ENCODE results near the gene RBKS. TPM values are rescaled to one million over a fixed set of nuclear protein-coding genes. Genes with fewer than 3 reads are reported as not detected.

Gene RBKS
- total RNA-seq, 1 donor from 2014 or later, result 1.8 TPM

DNA sequence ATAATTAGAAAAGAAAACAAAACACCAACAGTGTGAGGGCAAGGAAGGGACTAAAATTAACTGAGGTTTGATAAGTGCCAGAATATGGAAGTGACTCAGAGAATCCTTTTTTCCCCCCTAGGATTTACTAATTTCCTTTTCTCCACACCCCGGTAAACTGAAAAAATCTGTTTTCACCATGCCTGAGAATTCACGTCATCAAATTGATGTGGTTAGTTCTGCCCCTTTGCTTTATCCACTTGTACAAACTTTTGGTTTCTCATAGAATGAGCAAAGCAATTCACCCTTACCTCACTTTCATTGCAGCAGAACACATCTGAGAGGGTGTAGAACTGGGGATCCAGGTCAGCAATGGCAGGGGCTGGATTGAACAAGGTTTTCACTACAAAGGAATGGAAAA, 57.8 kb downstream of the RBKS start:
- no peak for DNase-seq (ENCODE audit: low spot score)
- intact Hi-C loops (cut with micrococcal nuclease), result no loop called here
- H3K36me3 Mint-ChIP-seq (ENCODE audit: low read depth), result no peaks in the 10 kb centered on the region
- H3K27ac Mint-ChIP-seq, result no peak overlapping the region
- H3K4me1 Mint-ChIP-seq (ENCODE audit: low read depth), result no peaks in the 10 kb centered on the region
- no peak overlapping the region for H3K4me3 Mint-ChIP-seq (ENCODE audit: low read depth)
- H3K27me3 Mint-ChIP-seq (ENCODE audit: low read depth), result no peaks in the 10 kb centered on the region
- H3K9me3 Mint-ChIP-seq, result no peaks in the 10 kb centered on the region

GRCh38 chr2:27831279-27832050, 58.7 kb downstream of the RBKS start:
- Mint-ChIP-seq H3K27ac (no peak overlapping the region), H3K4me1 (ENCODE audit: low read depth) (no peaks in the 10 kb centered on the region), H3K4me3 (ENCODE audit: low read depth) (no peak overlapping the region), H3K27me3 (ENCODE audit: low read depth) (no peaks in the 10 kb centered on the region), H3K36me3 (ENCODE audit: low read depth) (no peaks in the 10 kb centered on the region), H3K9me3 (no peaks in the 10 kb centered on the region)
- intact Hi-C loops (cut with micrococcal nuclease), result no loop called here
- DNase-seq (ENCODE audit: low spot score), result no peak

DNA sequence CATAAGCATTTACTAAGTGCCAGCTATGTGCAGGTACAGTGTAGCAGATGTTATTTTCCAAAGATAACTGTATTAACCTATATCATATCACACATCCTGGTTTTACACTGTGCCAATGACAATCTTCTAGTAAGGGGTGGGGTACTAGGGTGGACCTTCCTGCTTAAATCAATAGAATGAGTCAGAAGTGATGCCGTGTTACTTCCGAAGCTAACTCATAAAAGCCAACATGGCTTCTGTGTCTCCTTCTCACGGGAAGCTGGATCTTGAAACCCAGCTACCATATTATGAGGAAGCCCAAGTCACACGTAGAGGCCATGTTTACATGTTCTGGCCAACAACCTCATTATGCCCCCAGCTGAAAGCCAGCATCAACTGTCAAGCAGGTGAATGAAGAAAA, 59.5 kb downstream of the RBKS start:
- Mint-ChIP-seq H3K27ac (no peak overlapping the region), H3K27me3 (ENCODE audit: low read depth) (no peaks in the 10 kb centered on the region), H3K36me3 (ENCODE audit: low read depth) (no peaks in the 10 kb centered on the region), H3K4me3 (ENCODE audit: low read depth) (no peak overlapping the region), H3K4me1 (ENCODE audit: low read depth) (no peaks in the 10 kb centered on the region), H3K9me3 (no peaks in the 10 kb centered on the region)
- intact Hi-C loops (cut with micrococcal nuclease), result no loop called here
- no peak for DNase-seq (ENCODE audit: low spot score)

DNA sequence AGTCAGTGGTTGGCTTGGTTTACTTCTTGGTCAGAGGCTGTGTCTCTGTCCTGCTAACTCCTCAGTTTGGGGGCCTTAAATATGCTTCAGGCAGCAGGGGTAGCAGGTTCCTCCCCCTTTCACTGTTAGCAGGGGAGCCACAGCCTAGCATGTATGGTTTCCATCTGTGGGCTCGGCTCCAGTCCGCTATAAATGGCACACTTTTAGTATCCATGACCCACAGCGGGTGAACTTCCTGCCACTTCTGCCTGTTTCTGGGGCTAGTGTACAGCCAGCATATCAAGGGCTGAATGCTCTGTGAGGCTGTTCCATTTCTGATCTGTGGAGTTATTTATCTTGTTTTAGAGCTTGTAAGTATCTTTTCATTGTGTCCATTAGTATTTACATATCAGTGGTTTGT, 60.4 kb downstream of the RBKS start:
- H3K9me3 Mint-ChIP-seq, result peaks cover 4% of the 10 kb centered on the region
- no peaks in the 10 kb centered on the region for H3K36me3 Mint-ChIP-seq (ENCODE audit: low read depth)

GRCh38 chr2:27828305-27828704, 61.9 kb downstream of the RBKS start:
- no peak overlapping the region for H3K4me3 Mint-ChIP-seq (ENCODE audit: low read depth)
- no peaks in the 10 kb centered on the region for H3K36me3 Mint-ChIP-seq (ENCODE audit: low read depth)
- no peak overlapping the region for H3K27ac Mint-ChIP-seq
- intact Hi-C loops (cut with micrococcal nuclease), result no loop called here
- H3K9me3 Mint-ChIP-seq, result peaks cover 12% of the 10 kb centered on the region
- H3K4me1 Mint-ChIP-seq (ENCODE audit: low read depth), result no peaks in the 10 kb centered on the region
- no peak for DNase-seq (ENCODE audit: low spot score)
- H3K27me3 Mint-ChIP-seq (ENCODE audit: low read depth), result no peaks in the 10 kb centered on the region

More for the DNA sequence above, 60.4 kb downstream of the RBKS start:
- no peaks in the 10 kb centered on the region for H3K4me1 Mint-ChIP-seq (ENCODE audit: low read depth)
- no peaks in the 10 kb centered on the region for H3K27me3 Mint-ChIP-seq (ENCODE audit: low read depth)
- DNase-seq (ENCODE audit: low spot score), result no peak
- H3K4me3 Mint-ChIP-seq (ENCODE audit: low read depth), result no peak overlapping the region
- no peak overlapping the region for H3K27ac Mint-ChIP-seq
- intact Hi-C loops (cut with micrococcal nuclease), result no loop called here

GRCh38 chr2:27824401-27824800, 65.8 kb downstream of the RBKS start:
- no peak overlapping the region for H3K27ac Mint-ChIP-seq
- H3K4me1 Mint-ChIP-seq (ENCODE audit: low read depth), result no peaks in the 10 kb centered on the region
- no peak for DNase-seq (ENCODE audit: low spot score)
- no peak overlapping the region for H3K4me3 Mint-ChIP-seq (ENCODE audit: low read depth)
- intact Hi-C loops (cut with micrococcal nuclease), result no loop called here
- H3K27me3 Mint-ChIP-seq (ENCODE audit: low read depth), result no peaks in the 10 kb centered on the region
- H3K9me3 Mint-ChIP-seq, result peaks cover 12% of the 10 kb centered on the region
- H3K36me3 Mint-ChIP-seq (ENCODE audit: low read depth), result no peaks in the 10 kb centered on the region

GRCh38 chr2:27823569-27823968, 66.6 kb downstream of the RBKS start:
- DNase-seq (ENCODE audit: low spot score), result no peak

GRCh38 chr2:27823135-27823534, 67.1 kb downstream of the RBKS start:
- Mint-ChIP-seq H3K4me3 (ENCODE audit: low read depth) (no peak overlapping the region), H3K9me3 (peaks cover 12% of the 10 kb centered on the region), H3K36me3 (ENCODE audit: low read depth) (no peaks in the 10 kb centered on the region), H3K27me3 (ENCODE audit: low read depth) (no peaks in the 10 kb centered on the region), H3K27ac (no peak overlapping the region), H3K4me1 (ENCODE audit: low read depth) (no peaks in the 10 kb centered on the region)
- DNase-seq (ENCODE audit: low spot score), result no peak
- intact Hi-C loops (cut with micrococcal nuclease), result no loop called here

More at GRCh38 chr2:27823569-27823968, 66.6 kb downstream of the RBKS start:
- Mint-ChIP-seq H3K9me3 (peaks cover 12% of the 10 kb centered on the region), H3K4me3 (ENCODE audit: low read depth) (no peak overlapping the region), H3K4me1 (ENCODE audit: low read depth) (no peaks in the 10 kb centered on the region), H3K27ac (no peak overlapping the region), H3K27me3 (ENCODE audit: low read depth) (no peaks in the 10 kb centered on the region), H3K36me3 (ENCODE audit: low read depth) (no peaks in the 10 kb centered on the region)
- intact Hi-C loops (cut with micrococcal nuclease), result no loop called here

GRCh38 chr2:27822049-27822448, 68.1 kb downstream of the RBKS start:
- Mint-ChIP-seq H3K27ac (no peak overlapping the region), H3K9me3 (peaks cover 12% of the 10 kb centered on the region), H3K36me3 (ENCODE audit: low read depth) (no peaks in the 10 kb centered on the region), H3K4me3 (ENCODE audit: low read depth) (no peak overlapping the region), H3K4me1 (ENCODE audit: low read depth) (no peaks in the 10 kb centered on the region), H3K27me3 (ENCODE audit: low read depth) (no peaks in the 10 kb centered on the region)
- intact Hi-C loops (cut with micrococcal nuclease), result no loop called here
- DNase-seq (ENCODE audit: low spot score), result no peak

- Mint-ChIP-seq H3K27ac (no peak overlapping the region), H3K4me3 (ENCODE audit: low read depth) (no peak overlapping the region), H3K36me3 (ENCODE audit: low read depth) (no peaks in the 10 kb centered on the region), H3K4me1 (ENCODE audit: low read depth) (peaks cover 2% of the 10 kb centered on the region), H3K9me3 (no peaks in the 10 kb centered on the region), H3K27me3 (ENCODE audit: low read depth) (peaks cover 2% of the 10 kb centered on the region)
- no peak for DNase-seq (ENCODE audit: low spot score)
- intact Hi-C loops (cut with micrococcal nuclease), result no loop called here
Observed at GRCh38 chr2:27815860-27816438, 74.2 kb downstream of the RBKS start.

DNA sequence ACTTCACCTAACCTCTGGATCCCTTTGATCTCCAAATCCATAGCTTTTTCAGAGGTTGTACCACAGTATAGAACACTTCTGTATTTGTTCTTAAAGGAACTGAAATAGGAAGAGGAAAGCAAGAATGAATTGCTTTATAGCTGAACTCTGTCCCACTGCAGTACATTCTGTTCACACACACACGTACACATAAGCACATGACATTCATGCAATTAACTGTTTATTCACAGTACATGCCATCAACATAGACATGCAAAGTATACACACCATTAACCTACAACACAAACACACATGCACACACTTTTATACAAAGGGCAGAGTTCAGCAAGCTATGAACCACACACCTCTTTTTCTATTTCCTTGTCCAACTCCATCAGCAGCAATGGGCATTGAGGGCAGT, 75.4 kb downstream of the RBKS start:
- Mint-ChIP-seq H3K27ac (no peak overlapping the region), H3K27me3 (ENCODE audit: low read depth) (peaks cover 2% of the 10 kb centered on the region), H3K36me3 (ENCODE audit: low read depth) (no peaks in the 10 kb centered on the region), H3K9me3 (no peaks in the 10 kb centered on the region), H3K4me3 (ENCODE audit: low read depth) (no peak overlapping the region), H3K4me1 (ENCODE audit: low read depth) (peaks cover 7% of the 10 kb centered on the region)
- intact Hi-C loops (cut with micrococcal nuclease), result no loop called here
- no peak for DNase-seq (ENCODE audit: low spot score)

DNA sequence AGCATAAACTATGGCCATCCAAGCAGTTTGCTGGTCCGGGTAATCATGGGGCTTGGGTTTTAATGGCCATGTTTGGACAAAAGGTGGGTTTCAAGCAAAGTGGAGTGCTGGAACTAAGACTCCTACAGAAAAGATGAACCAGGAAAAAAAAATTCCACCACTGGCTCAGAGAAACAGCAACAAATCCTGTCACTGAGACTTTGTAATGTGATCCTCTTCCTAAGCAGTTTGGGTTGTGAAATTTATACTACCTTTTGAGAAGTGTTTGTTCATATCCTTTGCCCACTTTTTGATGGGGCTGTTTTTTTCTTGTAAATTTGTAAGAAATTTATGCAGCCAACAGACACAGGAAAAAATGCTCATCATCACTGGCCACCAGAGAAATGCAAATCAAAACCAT, 78.4 kb downstream of the RBKS start:
- peaks cover 7% of the 10 kb centered on the region for H3K4me1 Mint-ChIP-seq (ENCODE audit: low read depth)
- H3K36me3 Mint-ChIP-seq (ENCODE audit: low read depth), result no peaks in the 10 kb centered on the region
- DNase-seq (ENCODE audit: low spot score), result no peak
- H3K4me3 Mint-ChIP-seq (ENCODE audit: low read depth), result no peak overlapping the region
- no peak overlapping the region for H3K27ac Mint-ChIP-seq
- intact Hi-C loops (cut with micrococcal nuclease), result no loop called here
- H3K9me3 Mint-ChIP-seq, result no peaks in the 10 kb centered on the region
- H3K27me3 Mint-ChIP-seq (ENCODE audit: low read depth), result peaks cover 2% of the 10 kb centered on the region

- Mint-ChIP-seq H3K27me3 (ENCODE audit: low read depth) (peaks cover 2% of the 10 kb centered on the region), H3K9me3 (no peaks in the 10 kb centered on the region), H3K27ac (no peak overlapping the region), H3K4me3 (ENCODE audit: low read depth) (no peak overlapping the region), H3K36me3 (ENCODE audit: low read depth) (no peaks in the 10 kb centered on the region), H3K4me1 (ENCODE audit: low read depth) (peaks cover 7% of the 10 kb centered on the region)
- no peak for DNase-seq (ENCODE audit: low spot score)
- intact Hi-C loops (cut with micrococcal nuclease), result no loop called here
Observed at GRCh38 chr2:27810455-27810854, 79.7 kb downstream of the RBKS start.
